K562 (cell line): ENCODE results near the gene CHRNA9.

ENCODE experiments used
- CBFB ChIP-seq: sonication (generic); formaldehyde crosslinking; IDR thresholded peaks from 2 replicates; pipeline ENCODE4 v1.4.0; 2020; ENCODE audit warnings: mild to moderate bottlenecking, missing genetic modification reagents
- CEBPB ChIP-seq: fragments of 450-650 bp; IDR thresholded peaks from 2 replicates; pipeline ENCODE4 v1.6.1; 2016; ENCODE audit warnings: missing genetic modification characterization, missing compliant biosample characterization
- CTCF ChIP-seq, 3 experiments: IDR thresholded peaks in 2 of 3; conservative IDR thresholded peaks in 1 of 3; 2 replicates each; pipeline ENCODE4 v1.5.1; 2011 to 2012; ENCODE audit warnings: low read length in 3 of 3, mild to moderate bottlenecking in 3 of 3, control low read depth in 2 of 3, improper control_type of control experiment in 1 of 3, inconsistent platforms in 1 of 3, low read depth in 1 of 3, mixed read lengths in 1 of 3, moderate library complexity in 1 of 3; ENCODE audit not compliant: insufficient read depth in 2 of 3
- FOXK1 ChIP-seq: sonication (generic); formaldehyde crosslinking; IDR thresholded peaks from 2 replicates; pipeline ENCODE4 v1.8.0; 2022; ENCODE audit warnings: missing genetic modification reagents, mild to moderate bottlenecking, borderline replicate concordance
- MXI1 ChIP-seq: IDR thresholded peaks from 2 replicates; pipeline ENCODE4 v1.6.1; 2011; ENCODE audit warnings: low read depth, mild to moderate bottlenecking, improper control_type of control experiment, low read length
- POLR2AphosphoS2 ChIP-seq: IDR thresholded peaks from 2 replicates; pipeline ENCODE4 v1.6.1; 2012; ENCODE audit warnings: low read length, improper control_type of control experiment
- RAD21 ChIP-seq, 2 experiments: fragments of 250-450 bp in 1 of 2; fragments of 450-650 bp in 1 of 2; sonication (Bioruptor Pico) in 1 of 2; formaldehyde crosslinking in 1 of 2; IDR thresholded peaks in 1 of 2; conservative IDR thresholded peaks in 1 of 2; 2 replicates each; pipeline versions ENCODE4 v1.4.0 to v1.8.0; 2020 to 2022; ENCODE audit warnings: mild to moderate bottlenecking in 2 of 2, moderate library complexity in 1 of 2
- SP2 ChIP-seq: IDR thresholded peaks from 2 replicates; pipeline ENCODE4 v1.6.1; 2011; ENCODE audit warnings: mild to moderate bottlenecking, low read depth, low read length, moderate library complexity; ENCODE audit not compliant: poor library complexity, severe bottlenecking; ENCODE audit errors: extremely low read depth
- SREBF1 ChIP-seq: fragments of 150-350 bp; IDR thresholded peaks from 2 replicates; pipeline ENCODE4 v1.6.1; 2014; ENCODE audit warnings: antibody characterized with exemption, low read depth, low read length, borderline replicate concordance
- TAF15 ChIP-seq: fragments of 200-400 bp; formaldehyde crosslinking; IDR thresholded peaks from 2 replicates; pipeline ENCODE4 v1.6.1; 2017; ENCODE audit warnings: mild to moderate bottlenecking, low read depth, low read length, moderate library complexity
- ZNF133 ChIP-seq: fragments of 250-450 bp; sonication (Bioruptor Pico); IDR thresholded peaks from 2 replicates; pipeline ENCODE4 v1.4.0; 2020; ENCODE audit warnings: mild to moderate bottlenecking
- ZNF140 ChIP-seq: fragments of 250-450 bp; sonication (Bioruptor Pico); IDR thresholded peaks from 2 replicates; pipeline ENCODE4 v1.8.0; 2021; ENCODE audit warnings: moderate library complexity, mild to moderate bottlenecking, inconsistent platforms
- ZNF174 ChIP-seq: fragments of 250-450 bp; sonication (Bioruptor Pico); IDR thresholded peaks from 2 replicates; pipeline ENCODE4 v1.4.0; 2020; ENCODE audit warnings: mild to moderate bottlenecking
- ZZZ3 ChIP-seq: fragments of 450-650 bp; IDR thresholded peaks from 2 replicates; pipeline ENCODE4 v1.6.1; 2016; ENCODE audit warnings: antibody characterized with exemption, mild to moderate bottlenecking, moderate library complexity

- TF ChIP-seq ZZZ3 (no peak), ZNF133 (no peak), CTCF (IDR thresholded peaks at IDR 0.05 in 2 of 3, conservative IDR thresholded peaks at IDR 0.05 in 1 of 3; ENCODE audit: insufficient read depth in 2 of 3, low read depth in 1 of 3, low read length in 3 of 3) (no peak), CEBPB (tag) (no peak), POLR2AphosphoS2 (no peak), SREBF1 (no peak), MXI1 (no peak), ZNF140 (no peak), ZNF174 (CRISPR knock-in tag) (no peak), CBFB (no peak), RAD21 (CRISPR knock-in tag; conservative IDR thresholded peaks at IDR 0.05 in 1 of 2, IDR thresholded peaks at IDR 0.05 in 1 of 2) (no peak), FOXK1 (CRISPR knock-in tag) (no peak), SP2 (no peak), TAF15 (no peak)
Observed at GRCh38 chr4:40377512-40378365, 42.6 kb downstream of the CHRNA9 start.
